GM18861 (cell line): ENCODE results near the gene C11orf54.

Experiments
- ATAC-seq: cut with Tn5 transposase; IDR thresholded peaks from one replicate; pipeline ENCODE4 v1.9.1; 2021; ENCODE audit not compliant: unreplicated experiment

Gene C11orf54

GRCh38 chr11:93741094-93741881 is at the start of gene C11orf54, which contains the start of gene TAF1D:
Gene C11orf54 (plus strand): TSS chr11:93741672. CDS start chr11:93747394, 5,722 bp downstream.
Gene TAF1D (minus strand): TSS chr11:93741495. CDS start chr11:93739304, 2,191 bp downstream.
- ATAC-seq = peak; percentile 70

DNA sequence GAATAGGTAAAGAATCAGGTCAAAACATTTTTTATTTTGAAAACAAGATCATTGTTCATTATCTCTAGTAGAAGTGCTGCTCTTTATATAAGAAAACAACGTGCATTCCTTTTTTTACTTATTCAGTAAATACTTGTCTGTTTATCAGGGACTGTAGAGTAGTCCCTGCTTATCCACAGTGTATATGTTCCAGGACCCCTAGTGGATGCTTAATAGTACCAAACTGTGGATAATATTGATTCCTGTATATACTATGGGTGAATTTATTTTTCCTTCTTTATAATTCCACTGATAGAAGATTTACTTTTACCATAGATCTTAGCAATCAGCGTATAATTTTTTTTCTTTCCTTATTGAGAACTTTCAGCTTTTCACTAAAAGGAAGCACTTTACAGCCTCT is 47.4 kb upstream of the C11orf54 start:
- ATAC-seq = no peak

DNA sequence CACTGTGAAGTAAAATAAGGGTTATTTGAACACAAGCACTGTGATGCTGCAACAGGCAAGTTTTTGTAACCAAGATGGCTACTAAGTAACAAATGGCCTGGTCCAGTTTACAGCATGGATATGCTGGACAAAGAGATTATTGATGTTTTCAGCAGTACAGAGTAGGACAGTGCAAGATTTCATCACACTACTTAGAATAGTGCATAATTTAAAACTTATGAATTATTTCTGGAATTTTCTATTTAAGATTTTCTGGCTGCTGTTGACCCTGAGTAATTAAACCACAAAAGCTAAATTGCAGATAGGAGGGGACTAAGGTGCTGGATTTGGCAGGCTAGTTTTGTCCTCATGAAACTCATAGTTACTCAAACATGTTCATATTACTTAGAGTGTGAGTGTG is 46.9 kb upstream of the C11orf54 start:
- ATAC-seq = no peak

DNA sequence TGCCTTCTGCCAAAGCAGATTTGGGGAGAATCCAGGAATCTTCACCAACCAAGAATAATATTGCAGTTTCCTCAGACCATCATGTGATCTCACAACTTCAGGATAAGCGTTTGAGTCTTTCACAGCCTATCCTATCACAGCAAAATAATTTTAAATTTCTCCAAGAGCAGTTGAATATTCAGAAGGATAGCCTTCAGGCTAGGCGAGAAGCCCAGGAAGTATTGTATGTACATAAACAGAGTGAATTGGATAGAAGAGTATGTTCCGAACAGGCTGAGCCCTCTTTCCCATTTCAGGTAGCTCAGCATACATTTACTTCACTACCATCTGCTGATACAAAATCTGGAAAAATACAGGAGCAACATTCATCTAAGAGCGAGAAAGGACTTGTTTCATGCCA is 43.9 kb upstream of the C11orf54 start:
- ATAC-seq = no peak

DNA sequence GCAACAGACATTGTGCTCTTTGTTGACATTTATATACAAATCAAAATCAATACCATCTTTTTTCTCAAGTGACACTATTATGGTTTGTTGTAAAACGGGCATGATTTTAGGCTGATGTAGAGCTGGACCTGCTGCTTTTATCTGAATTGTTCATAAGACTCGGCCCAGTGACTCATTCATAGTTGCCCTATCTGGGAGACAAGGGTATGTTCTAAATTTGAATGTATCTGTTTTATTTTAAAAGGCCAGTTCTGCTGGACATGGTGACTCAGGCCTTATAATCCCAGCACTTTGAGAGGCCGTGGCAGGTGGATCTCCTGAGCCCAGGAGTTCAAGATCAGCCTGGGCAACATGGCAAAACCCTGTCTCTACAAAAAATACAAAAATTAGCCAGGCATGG is 40.6 kb upstream of the C11orf54 start:
- no peak for ATAC-seq

DNA sequence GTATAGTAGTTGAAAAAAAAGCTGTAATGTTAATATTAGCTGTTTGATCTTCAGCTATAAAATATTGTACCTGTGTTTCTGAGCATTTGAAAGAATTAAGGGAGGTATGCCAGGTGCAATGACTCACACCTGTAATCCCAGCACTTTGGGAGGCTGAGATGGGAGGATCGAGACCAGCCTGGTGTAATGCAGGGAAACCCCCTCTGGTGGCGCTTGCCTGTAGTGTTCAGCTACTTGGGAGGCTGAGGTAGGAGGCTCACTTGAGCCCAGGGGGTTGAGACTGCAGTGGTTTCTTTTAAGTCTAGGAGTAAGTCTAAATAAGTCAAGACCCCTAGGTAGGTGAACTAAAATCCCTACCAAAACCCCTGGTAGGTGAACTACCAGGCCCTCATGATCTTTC is 37.2 kb upstream of the C11orf54 start:
- ATAC-seq = no peak

- ATAC-seq = no peak
These were observed 31.2 kb upstream of the C11orf54 start for GRCh38 chr11:93710239-93710638.

DNA sequence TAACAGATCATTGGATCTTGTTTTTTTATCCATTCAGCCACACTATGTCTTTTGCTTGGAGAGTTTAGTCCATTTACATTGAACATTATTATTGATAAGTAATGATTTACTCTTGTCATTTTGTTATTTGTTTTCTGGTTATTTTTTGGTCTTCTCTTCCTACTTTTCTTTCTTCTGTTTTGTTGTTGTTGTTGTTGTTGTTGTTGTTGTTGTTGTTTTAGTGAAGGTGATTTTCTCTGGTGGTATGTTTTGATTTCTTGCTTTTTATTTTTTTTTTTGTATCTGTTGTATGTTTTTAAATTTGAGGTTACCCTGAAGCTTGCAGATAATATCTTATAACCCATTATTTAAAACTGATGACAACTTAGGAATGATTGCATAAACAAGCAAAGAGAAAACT is 28.8 kb upstream of the C11orf54 start:
- ATAC-seq = no peak

GRCh38 chr11:93715797-93716396 is 25.6 kb upstream of the C11orf54 start:
- no peak for ATAC-seq

GRCh38 chr11:93717501-93717900 is 24.0 kb upstream of the C11orf54 start:
- no peak for ATAC-seq

DNA sequence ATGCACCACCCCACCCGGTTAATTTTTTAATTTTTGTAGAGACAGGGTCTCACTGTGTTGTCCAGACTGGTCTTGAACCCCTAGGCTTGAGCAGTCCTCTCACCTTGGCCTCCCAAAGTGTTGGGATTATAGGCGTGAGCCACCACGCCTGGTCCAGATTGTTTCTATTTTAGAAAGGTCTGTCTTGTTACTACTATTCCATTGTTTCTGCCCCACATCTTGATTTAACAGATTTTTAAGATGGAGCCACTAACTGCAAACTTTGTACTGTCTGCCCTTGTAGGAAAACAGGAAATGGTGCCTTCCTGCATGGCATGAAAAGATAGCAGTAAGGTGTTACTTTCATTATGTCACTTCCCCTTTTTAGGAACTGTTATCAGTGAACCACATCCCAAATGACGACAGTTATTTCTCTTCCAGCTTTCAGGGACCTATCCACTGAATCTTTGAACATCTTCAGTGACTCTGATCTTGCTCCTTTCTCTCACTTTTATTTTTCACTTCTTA is 23.4 kb upstream of the C11orf54 start:
- peak; percentile 86 for ATAC-seq

- no peak for ATAC-seq
These were observed 22.2 kb upstream of the C11orf54 start for GRCh38 chr11:93719310-93719709.

- no peak for ATAC-seq
These were observed 20.9 kb upstream of the C11orf54 start for GRCh38 chr11:93720522-93720921.

GRCh38 chr11:93724089-93724488 is 17.4 kb upstream of the C11orf54 start:
- no peak for ATAC-seq

DNA sequence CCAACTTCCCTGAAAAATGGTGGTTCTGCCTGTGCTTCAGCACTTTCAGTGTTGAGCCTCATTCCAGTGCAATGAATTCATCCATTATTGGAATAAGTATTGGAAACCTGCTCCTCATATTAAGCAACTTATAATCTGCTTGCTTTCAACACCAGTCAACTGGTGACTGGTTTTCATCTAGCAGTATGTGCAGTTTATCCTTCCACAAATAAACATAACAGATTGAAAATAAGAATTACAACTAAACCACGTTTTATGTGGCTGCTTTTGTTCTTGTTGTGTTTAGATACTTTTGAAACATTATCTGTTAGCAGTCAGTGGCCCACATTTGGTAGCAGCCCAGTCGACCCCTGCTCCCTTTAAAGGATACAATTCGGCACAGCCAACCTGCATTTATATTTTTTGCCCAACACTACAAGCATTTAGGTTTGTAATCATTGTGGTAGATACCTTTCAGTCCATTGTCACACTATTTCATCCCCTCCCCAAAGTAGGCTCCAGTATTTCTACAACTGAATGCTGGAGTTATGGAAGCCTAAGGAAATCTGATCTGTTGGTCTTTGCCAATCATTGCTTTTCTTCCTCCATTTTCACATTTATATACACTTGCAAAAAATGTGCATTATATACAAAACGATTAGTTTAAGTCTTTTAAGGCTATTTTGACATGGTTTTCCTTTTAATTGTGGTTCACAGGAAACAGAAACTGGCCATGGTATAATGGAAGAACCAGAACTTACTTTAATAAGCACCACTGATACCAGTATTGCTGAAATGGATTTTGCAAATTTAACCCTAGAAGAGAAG is 13.3 kb upstream of the C11orf54 start:
- ATAC-seq = no peak

GRCh38 chr11:93728792-93729128 is 12.7 kb upstream of the C11orf54 start:
- no peak for ATAC-seq

GRCh38 chr11:93729129-93729616 is 12.3 kb upstream of the C11orf54 start:
- ATAC-seq = no peak

- ATAC-seq = no peak
These were observed 11.1 kb upstream of the C11orf54 start for GRCh38 chr11:93730108-93731107.

DNA sequence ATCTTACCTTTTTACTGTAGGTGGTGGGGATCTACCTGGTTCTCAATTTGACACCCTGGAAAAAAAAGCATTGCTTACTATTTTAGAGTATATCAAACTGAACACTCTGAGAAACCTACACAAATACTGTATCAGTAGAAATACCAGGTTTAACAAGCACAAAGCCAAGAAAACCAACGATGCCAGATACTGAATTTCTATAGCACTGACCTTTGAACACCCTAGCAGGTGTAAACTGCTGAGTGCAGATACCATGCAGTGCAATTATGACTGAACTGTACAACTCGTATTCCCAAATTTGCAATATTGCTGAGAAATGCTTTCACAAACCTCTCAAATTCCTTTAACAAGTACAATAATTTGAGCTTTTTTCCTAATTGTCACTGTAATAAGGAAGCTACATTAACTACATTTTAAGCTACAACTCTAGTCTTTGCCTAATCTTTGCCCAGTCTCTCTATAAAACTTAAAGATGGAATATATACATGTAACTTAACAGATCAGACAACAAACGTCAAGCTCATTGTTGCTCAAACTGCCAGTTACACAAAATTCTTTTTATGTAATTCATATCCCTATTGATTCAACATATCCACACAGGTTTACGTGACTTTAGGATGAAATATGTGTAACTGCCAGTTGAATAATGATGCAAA is 9.1 kb upstream of the C11orf54 start:
- ATAC-seq = no peak

DNA sequence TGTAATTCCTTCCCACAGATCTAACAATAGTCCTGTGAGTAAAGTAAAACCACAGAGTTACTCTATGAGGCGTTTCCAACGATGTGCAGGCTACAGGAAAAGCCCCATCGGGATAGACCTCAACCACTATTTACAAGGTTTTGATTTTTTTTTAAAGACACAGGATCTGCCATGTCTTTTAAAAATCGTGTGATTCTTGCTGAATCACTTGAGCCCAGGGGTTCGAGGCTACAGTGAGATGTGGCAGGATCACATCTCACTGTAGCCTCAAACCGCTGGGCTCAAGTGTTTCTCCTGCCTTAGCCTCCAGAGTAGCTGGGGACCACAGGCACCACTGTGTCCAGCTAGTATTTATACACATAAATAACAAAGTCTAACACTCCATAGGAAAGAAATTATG is 8.0 kb upstream of the C11orf54 start:
- ATAC-seq = no peak
